UCSD-AML1 (cell line): ENCODE results near the gene EPM2AIP1.
"Not testable (repeated sequence)": the region's sequence is repeated elsewhere in the genome, so short reads cannot be mapped to it uniquely, and the experiment has no call there.

Source experiments
- DNase-seq: peaks from one replicate; lab custom pipeline; 2025; ENCODE audit not compliant: unreplicated experiment; lab: John Stamatoyannopoulos, UW

EPM2AIP1 gene

DNA sequence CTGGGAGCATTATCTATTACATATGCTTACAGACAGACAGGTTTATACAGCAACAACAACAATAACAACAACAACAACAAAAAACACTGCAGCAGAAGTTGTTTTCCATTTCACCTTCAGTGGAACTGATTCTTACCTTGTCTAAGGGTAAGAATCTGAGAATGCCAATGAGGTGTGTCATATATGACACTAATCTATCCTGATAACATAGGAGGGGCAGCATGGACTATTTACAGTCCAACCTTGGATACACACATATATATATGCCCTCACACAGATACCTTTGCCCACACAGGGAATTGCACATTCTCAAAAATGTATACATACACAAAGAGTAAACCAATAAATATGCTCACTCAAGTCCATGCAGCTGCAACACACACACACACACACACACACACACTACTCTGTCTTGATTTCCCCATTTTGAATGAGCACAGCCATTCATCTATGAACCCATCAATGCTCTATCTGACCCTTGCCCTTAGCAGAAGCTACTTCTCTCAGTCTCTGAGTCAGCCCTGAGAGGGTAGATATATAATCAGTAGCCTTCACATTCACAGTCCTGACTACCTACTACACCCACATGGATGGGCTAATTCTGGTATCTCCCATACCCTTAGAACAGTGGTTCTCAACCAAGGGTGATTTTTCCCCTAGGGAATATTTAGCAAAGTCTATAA is 38.3 kb downstream of the EPM2AIP1 start:
- no peak for DNase-seq

DNA sequence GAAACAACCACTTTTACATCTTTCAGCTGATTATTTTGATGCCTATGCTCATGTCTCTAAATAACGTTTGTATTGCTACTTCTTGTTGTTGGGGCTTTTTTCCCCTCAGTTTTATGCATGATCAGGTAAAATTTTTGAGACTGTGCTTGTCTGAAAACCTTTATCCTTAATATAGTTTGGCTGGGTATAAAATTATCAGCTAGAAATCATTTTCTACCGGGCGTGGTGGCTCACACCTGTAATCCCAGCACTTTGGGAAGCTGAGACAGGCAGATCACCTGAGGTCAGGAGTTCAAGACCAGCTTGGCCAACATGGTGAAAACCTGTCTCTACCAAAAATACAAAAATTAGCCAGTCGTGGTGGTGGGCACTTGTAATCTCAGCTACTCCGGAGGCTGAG is 45.1 kb downstream of the EPM2AIP1 start:
- not testable (repeated sequence) for DNase-seq

DNA sequence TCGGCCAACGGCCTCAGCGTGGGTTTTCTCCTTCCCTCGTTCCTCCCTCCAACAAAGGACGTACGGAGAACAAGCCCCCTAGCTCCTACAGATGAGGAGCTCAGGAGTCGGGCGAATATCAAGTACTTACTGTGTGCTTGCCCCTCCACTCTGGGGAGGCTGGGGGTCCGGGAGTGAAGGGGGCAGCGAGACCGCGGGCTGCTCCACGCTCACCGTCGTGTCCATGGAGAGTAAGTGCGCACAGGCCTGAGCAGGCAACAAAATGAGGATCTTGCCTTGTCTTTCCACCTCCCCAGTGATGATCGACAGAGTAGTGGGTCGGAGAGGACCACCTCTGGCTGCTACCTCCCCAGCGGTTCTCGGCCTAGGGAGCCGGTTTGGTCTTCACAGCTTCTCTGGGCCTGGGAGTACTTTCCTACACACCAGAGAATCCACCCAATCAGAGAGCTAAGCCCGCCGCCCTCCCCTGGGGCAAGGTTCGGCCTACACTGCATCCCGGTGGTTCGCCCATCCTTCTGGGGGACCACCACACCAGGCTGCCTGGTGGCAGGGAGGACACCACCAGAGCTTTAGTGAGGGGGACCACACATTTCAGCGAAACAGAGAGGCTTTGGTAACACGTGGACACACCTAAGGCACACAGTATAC is 47.5 kb downstream of the EPM2AIP1 start:
- no peak for DNase-seq

DNA sequence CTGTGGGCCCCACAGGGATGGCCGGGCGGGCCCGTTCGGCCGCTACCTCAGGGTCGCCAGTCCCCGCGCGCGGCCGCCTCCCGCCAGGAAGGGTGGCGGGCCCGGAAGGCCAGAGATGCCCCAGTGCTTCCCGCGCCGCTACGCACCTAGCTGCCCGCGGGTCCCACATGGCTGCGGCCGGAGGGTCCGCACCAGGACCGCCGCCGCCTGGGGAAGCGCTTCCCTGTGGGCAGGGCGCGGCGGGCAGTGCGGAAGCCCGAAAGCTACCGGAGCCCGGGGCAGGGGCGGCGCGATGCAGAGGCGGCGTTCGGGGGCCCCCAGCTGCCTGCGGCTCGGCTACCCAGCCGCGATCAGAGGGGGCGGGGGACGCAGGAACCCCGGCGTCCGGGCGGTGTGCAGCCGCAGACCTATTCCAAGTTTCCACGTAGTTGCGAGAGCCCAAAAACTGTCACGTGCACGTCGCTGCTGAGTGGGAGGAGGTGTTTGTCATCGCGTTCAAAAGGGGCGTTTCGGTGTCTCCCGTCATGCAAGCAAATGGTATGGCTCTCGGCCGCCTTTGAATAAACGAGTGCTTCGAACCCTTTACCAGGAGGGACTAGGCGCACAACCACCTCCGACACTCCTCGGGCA is 48.2 kb downstream of the EPM2AIP1 start, which contains the start of gene TRANK1:
Gene TRANK1 (minus strand): TSS at position 414 of the 630 bp plus-strand sequence. CDS start 245 bp downstream, at position 169.
- DNase-seq = no peak

DNA sequence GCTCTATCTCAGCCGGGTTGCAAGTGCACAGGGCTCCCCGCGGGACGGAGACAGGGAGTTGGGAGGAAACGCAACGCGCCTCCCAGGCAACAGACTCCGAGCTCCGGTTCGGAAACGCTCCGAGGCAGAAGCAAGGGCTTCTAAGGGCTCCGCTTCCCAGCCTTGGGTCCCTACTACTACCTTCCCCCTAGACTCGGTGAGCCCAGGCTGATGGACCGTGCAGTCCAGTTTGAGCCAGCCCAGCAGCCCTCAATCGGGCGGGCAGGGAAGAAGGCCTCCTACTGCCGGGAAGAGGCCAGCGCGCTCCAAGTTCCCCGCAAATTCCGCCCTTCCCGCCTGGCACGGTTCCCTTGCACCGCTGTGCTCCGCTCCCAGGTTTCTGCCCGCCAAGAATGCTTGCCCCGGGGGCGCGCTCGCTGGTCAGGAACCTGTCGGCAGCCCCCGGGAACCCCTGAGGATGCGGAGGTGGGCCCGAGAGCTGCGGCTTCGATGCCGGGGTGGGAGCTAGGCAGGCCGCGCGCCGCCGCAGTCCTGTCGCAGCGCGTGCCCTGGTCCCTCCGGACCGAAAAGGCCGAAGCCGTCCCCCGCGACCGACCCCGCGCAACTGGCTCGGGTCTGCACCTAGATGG is 48.8 kb downstream of the EPM2AIP1 start:
- DNase-seq = peak; percentile 52

DNA sequence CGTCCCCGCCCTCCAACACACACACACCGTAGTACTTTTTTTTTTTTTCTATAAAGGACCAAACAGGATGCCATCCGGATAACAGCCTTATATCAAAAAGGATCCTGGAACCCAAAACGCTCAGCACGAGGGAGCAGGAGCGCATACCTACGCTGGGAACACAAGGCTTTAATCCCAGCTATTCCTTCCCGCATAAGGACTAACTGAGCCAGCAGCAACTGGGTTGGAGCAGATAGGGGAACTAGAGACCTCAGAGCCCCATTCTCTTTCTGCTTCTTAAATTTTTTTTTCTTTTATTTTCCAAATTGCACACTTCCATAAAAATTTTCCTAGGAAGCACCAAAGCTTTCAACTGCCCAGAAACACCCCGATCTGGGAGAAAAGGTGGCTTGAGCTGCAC is 49.3 kb downstream of the EPM2AIP1 start:
- DNase-seq = no peak

DNA sequence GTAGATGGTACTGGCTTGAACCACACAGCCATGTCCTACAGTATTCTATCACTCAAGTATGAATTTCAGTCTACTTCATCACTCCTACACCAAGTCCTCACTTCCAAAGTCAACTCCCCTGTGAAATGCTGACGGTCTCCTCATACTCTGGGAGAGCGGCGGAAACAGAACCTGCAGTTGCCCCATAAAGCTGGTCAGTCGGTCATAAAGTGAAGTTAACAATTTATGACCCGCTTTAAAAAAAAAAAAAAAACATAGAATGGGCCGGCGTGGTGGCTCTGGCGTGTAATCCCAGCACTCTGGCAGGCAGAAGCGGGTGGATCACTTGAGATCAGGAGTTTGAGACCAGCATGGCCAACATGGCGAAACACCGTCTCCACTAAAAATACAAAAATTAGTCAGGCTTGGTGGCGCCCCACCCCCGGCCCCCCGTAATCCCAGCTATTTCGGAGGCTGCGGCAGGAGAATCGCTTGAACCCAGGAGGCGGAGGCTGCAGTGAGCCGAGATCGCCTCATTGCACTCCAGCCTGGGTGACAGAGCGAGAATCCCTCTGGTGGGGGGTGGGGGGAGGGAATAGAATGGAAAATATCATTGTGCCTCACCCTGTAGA is 50.2 kb downstream of the EPM2AIP1 start:
- no peak for DNase-seq

DNA sequence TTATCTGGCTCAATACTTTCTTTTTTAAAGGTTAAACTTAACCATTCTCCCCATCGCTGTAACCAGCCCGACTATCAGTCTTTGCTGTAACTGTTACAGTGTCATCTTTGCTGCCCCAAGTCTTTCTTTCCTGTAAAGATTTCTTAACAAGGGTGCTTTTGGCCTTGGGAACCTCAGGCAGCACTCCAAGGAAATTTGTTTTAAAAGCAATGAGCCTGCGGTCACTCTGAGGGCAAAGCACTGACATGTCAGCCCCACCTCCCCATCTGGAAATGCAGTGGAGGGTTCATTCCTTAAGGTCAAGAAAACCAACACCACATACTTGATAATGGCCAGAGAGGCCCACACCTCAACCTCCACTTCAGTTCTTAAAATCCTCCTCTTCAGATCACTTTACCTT is 51.3 kb downstream of the EPM2AIP1 start:
- no peak for DNase-seq

DNA sequence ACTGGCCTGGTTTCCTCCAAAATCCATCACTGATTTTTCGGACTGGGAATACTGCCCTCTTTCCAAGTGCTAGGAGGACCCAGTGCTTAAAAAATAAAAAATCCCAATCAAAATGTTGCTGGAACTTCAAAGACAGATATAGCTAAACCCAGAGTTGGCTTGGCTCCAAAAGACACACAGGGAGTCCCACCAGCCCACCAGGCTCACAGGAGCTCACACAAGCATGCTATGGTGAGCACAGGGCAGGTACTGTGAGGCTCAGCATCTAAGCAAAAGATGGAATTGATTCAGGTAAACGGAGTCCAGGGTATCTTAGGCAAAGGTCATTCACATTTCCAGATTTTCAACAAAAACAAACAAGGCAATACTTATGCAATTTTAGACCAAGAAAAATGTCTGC is 51.8 kb downstream of the EPM2AIP1 start:
- DNase-seq = no peak

DNA sequence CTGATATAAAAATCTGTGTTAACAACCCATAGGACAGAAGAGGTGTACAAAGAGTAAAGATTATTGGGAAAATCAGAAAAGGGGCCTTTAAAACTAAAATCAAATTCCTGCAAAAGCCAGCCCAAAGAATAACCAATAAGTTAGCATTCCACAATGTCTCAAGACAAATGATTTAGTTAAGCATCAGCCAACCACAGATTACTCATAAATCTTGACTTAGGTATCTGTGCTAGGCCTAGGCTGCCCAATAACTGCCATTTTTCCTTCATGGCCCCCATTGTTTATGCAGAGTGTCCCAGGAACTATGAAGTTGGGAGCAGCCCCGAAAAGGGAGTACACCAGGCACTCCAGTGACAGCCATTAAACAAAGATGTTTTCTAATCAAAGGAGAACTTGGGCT is 55.4 kb downstream of the EPM2AIP1 start:
- DNase-seq = no peak
